GM12874 (cell line): ENCODE measurements around the gene TMEM82.

ENCODE experiments used
- CTCF ChIP-seq: IDR thresholded peaks from 2 replicates; pipeline ENCODE4 v1.5.1; 2011; ENCODE audit warnings: low read depth, mild to moderate bottlenecking, control low read depth, low read length, moderate library complexity; ENCODE audit not compliant: insufficient read depth

TMEM82 gene

DNA sequence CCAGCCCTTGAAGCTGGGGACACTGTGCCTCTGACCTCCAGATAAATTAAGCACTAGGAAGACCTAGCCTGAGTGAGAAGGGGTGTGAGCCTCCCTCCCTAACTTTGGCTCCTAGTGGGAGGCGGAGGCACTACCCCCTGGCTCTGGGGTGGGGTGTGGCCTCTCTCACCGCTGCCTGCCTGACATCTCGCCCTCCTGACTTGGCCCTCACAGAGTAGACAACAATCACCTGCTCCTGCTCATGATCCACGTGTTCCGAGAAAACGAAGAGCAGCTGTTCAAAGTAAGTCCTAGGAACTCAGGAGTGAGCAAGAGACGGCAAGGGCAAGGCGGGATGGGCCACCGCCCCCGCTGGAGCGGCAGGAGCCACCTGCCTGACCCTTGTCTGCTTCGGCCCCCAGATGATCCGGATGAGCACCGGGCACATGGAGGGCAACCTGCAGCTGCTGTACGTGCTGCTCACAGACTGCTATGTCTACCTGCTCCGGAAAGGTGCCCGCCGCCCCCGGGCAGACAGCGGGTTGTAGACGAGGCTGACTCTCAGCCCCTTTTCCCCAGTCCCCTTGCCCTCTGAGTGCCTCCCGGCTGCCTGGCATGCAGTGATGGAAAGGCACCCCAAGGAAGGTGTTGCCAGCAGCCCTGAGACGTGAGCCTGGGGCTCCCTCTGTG lies 14.3 kb upstream of the TMEM82 start:
- TF ChIP-seq CTCF, result no peak

GRCh38 chr1:15728937-15729657 lies 13.2 kb upstream of the TMEM82 start:
- no peak for TF ChIP-seq CTCF

DNA sequence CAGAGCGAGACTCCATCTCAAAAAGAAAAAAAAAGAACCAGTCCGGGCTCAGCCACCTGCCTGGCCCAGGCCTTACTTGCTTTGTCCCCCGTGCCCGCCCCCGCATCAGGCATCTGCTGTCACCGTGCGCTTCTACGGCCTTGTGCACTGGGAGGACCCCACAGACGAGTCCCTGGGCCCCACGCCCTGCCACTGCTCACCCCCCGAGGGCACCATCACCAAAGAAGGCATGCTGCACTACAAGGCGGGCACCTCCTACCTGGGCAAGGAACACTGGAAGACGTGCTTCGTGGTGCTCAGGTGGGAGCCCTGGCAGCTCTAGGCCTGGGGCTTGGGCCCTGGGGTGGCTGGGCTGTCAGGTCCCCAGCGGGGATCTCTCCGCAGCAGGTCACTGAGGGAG lies 11.9 kb upstream of the TMEM82 start:
- TF ChIP-seq CTCF, result no peak

DNA sequence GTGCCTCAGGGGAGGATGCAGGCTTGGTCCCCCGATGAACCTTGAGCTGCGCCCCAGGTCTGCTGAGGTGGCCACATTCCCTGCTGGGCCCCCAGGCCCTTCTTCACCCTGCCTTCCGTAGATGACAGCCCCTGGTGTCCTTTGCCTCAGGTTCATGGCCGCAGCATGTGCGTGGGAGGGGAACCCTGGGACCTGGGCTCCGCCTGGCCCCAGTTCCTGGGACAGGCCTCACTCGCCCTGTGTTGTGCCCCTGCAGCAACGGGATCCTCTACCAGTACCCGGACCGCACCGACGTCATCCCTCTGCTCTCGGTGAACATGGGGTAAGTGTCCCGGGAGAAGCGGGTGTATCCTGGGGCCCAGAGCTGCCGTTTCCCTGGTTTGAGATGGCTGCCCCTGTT lies 11.4 kb upstream of the TMEM82 start:
- no peak for TF ChIP-seq CTCF

GRCh38 chr1:15731735-15732685 lies 10.3 kb upstream of the TMEM82 start:
- TF ChIP-seq CTCF, result no peak

DNA sequence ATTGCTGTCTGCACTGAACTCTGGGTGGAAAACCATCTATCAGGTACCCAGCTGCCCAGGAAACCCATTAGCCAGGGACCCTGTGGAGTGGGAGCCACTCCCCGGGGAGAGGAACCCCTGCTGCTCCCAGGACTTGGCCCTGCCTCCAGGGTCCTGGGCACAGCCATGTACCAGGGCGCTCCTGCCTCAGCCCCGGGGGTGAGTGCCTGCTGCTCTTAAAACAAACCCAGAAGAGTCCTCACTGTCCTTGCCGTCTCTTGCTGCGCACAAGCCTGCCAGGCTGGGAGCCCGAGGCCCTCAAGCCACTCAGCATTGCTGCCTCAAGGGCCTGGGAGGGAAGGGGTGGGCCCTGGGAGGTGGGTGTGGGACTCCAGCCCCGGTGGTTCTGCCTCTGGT lies 9.6 kb upstream of the TMEM82 start:
- TF ChIP-seq CTCF, result no peak

DNA sequence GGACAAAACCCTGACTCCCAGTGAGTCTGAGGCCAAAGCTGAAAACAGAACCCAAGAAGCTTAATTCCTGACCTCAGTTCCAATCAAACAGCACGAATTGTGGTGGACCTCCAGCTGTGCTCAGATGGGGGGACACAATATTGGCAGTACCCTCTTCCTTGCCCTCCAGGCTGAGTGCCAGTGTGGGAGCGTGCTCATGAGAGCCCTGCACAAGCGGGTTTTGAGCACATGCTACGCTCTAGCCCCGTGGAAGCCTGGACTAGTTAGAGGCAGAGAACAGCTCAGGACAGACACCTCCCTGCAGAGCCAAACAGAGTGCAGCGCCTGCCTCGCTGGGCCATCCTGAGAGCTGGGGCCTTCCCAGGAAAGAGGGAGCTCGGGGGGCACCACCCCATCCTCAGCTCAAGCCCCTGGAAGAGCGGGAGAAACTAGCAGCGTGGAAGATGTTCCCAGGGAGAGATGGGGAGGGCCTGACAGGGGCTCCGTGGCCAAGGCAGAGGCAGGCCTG lies 9.0 kb upstream of the TMEM82 start:
- TF ChIP-seq CTCF, result no peak
